Amniotic epithelial cell (primary cell): Measurements from ENCODE around the gene CCDC124.

ENCODE experiments used
- DNase-seq: peaks from one replicate; pipeline ENCODE4 v3.0.0-alpha.2; 2010; ENCODE audit warnings: low read depth

The CCDC124 gene

DNA sequence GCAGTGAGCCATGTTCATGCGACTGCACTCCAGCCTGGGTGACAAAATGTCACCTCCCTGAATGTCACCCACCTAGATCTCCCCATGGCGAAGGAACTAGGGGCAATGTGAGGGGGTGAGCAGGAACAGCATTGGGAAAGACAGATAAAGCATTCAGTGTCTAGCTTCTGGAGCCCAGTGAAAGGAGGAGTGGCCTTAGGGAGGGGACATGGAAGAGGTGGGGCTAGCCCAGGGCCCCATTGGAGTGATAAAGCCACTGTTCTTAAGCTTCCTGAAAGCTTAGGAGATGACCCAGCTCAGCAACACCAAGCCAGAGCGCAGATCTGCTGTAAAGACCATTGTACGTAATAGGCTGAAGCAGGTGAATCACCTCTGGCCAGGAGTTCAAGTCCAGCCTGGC lies 21.1 kb downstream of the CCDC124 start:
- no peak for DNase-seq

DNA sequence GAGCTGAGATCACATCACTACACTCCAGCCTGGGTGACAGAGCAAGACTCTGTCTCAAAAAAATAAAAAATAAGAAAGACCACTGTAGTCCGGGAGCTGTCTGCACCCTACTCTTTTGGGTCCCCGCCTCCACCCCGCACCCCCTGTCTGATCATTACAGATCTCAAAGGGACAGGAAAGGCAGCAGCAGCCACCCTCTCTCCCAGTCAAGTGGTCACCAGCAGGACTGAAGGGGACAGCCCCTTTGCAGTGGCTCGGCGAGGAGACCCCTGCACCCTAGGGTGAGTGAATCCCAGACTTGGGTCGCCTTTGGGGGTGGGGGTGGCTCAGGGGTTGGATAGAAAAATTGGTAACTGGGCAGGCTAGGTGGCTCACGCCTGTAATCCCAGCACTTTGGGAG lies 21.6 kb downstream of the CCDC124 start:
- no peak for DNase-seq

GRCh38 chr19:17957149-17957849 lies 24.5 kb downstream of the CCDC124 start:
- DNase-seq: no peak

- DNase-seq: no peak
Observed at GRCh38 chr19:17957885-17958284, 25.1 kb downstream of the CCDC124 start.

DNA sequence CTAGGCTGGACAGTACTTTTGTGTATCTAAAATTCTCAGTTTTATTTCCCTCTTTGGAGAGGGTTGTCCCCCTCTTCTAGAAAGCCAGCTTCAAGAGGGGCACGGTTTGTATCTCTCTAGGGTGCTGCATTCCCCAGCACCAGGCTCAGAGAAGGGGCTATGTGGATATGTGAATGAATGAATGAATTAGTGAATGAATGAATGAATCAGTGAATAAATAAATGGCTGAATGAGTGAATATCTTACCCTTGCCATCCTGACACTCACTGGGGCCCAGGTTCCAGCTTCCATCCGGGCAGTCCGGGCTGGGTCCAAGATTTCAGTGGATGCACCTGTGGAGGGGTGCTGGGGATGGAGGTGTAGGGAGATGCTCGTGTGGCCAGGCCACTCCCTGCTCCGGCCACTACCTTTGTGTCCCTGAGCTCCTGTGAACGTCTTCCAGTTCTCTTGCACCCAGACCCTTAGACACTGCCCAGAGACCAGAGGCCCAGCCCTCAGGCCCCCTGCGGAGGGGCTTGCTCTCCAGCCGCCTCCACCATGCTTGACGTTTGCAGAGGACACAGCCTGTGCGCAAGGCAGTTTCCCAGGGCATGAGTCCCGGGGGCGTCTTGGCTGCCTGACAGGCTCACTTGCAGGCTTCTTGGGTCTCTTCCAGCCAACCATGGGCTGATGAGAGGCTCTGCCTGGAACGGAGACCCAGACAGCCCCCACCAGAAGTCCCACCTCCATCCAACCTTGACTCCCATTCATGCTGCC lies 31.3 kb downstream of the CCDC124 start:
- no peak for DNase-seq

- DNase-seq: no peak
Observed at GRCh38 chr19:17965370-17966128, 32.7 kb downstream of the CCDC124 start.

DNA sequence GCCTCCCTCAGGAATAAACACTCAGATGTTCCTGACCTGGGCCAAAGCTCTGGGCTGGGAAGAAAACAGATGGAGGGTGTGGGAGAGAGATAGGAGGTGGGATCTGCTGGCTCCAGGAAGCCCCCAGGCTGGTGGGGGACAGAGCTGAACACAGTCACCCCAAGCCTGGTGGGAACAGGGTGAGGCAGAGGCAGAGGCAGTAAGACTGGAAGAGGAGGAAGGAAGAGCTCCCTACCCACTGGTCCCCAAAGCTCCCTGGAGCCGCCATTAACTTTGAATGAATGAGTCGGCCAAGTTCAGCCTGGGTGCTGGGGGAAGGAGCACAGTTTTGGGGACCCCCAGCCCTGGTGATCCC lies 33.3 kb downstream of the CCDC124 start:
- no peak for DNase-seq

GRCh38 chr19:17966550-17967256 lies 33.9 kb downstream of the CCDC124 start, which contains the start of gene KCNN1:
TSS of gene KCNN1 (plus strand) at chr19:17967107. CDS start at chr19:17973889, 6,782 bp downstream.
- DNase-seq: no peak

GRCh38 chr19:17967257-17968051 lies 34.6 kb downstream of the CCDC124 start:
- DNase-seq: no peak

- DNase-seq: no peak
Observed at GRCh38 chr19:17968362-17968761, 35.5 kb downstream of the CCDC124 start.

DNA sequence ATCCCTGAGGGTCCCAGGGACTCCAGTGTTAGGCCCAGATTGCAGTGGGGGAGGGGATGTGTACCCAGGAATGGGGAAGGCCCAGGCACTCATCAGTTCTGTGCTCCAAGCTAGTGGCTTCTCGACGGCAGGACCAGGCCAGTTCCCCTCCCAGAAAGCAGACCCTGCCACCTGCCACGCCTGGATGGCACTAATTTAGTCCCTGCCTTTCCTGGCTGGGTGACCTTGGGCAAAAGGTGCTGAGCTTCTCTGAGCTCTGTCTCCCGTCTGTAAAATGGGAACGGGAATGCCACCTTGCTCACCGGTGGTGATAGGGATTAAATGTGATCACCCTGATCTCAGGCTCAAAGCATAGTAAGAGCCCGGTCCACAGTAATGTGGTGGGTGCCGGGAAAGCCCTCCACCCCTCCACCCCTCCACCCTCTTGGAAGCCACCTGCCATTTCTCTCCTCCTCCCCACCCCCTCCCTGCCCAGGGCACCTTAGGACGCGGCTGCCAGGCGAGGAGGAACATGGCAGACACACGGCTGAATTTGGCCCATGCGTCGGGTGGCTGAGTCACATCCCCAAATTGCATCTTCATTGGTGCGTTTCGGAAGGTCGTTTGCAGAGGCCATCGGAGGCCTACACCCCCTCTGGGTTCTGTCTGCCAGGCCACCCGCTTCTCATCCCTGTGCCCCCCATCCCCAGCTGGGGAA lies 36.4 kb downstream of the CCDC124 start:
- no peak for DNase-seq

GRCh38 chr19:17972230-17972629 lies 39.4 kb downstream of the CCDC124 start:
- DNase-seq: no peak

DNA sequence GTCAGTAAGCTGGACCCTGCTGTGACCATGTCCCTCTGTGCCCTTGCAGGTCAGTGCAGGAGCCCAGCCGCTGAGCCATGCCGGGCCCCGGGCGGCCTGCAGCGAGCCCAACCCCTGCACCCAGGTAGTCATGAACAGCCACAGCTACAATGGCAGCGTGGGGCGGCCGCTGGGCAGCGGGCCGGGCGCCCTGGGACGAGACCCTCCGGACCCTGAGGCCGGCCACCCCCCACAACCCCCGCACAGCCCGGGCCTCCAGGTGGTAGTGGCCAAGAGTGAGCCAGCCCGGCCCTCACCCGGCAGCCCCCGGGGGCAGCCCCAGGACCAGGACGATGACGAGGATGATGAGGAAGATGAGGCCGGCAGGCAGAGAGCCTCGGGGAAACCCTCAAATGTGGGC lies 40.9 kb downstream of the CCDC124 start:
- no peak for DNase-seq

- DNase-seq: no peak
Observed at GRCh38 chr19:17974551-17974950, 41.7 kb downstream of the CCDC124 start.

DNA sequence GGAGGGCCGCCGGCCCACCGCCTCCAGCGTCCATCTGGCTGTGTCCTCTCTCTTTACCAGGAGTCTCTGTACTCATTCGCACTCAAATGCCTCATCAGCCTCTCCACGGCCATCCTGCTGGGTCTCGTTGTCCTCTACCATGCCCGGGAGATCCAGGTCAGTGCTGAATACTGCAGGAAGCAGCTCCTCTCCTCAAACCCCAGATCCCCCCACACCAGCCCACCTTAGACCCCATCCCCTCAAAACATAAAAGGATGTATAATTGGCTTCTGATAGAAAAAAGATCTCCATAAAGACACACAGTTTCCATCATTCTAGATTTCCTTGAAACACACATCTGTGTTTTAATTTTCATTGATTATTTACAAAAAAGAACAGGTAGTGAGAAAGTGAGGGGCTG lies 42.2 kb downstream of the CCDC124 start:
- no peak for DNase-seq

- no peak for DNase-seq
Observed at GRCh38 chr19:17977021-17977420, 44.2 kb downstream of the CCDC124 start.

GRCh38 chr19:17977488-17977887 lies 44.7 kb downstream of the CCDC124 start:
- no peak for DNase-seq

GRCh38 chr19:17981611-17982010 lies 48.8 kb downstream of the CCDC124 start:
- no peak for DNase-seq

DNA sequence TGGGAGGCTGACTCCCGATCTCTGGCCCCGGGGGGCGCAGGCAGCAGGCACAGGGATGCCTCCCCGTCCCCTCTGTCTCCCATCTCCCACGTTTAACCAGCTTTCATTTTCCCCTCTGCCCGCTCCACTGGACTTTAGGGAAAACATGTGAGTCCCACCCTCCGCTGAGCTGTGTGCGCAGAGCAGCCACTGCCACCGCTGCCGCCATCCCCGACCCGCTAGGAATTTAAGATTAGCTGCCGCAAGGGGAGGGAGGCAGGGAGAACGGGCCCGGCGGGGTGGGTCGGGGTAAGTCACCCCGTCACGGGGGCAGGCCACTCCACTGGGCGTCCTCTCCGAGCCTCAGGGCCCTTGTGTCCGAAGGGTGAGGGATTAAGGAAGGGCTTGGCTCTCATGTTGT lies 49.6 kb downstream of the CCDC124 start:
- DNase-seq: no peak

DNA sequence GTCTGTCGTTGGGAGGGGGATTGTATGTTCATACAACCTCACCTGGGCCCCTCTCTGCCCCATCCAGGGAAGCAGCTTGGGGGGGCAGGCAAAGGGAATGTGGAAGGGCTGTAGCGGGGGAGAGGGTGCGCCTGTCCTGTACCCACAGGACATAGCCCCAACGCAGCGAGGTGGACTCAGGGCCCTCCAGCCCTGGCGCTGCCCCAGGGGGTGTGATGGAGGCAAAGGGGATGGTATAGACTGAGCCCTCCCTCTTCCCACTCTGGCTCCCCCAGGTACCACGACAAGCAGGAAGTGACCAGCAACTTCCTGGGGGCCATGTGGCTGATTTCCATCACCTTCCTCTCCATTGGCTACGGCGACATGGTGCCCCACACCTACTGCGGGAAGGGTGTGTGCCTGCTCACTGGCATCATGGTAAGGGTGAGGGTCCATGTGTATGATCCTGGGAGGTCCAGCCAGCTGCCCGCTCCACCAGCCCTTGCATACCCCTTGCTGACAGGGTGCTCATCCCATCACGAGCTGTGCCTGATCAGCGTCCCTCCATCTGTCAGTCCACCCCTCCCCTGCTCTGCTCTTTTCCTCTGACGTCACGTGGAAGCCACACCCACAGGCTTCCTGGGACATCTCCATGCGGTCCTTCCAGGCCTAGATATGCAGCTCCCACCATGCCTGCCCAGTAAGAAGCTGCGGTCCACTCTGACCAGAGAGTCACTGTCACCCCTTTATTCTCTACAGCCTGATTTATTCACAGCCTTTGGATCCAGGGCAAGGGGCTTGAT lies 52.4 kb downstream of the CCDC124 start:
- DNase-seq: peak; percentile 9
